ENCODE measurements around the gene TFF1.
A peak's percentile ranks its signal among the peaks of the same experiment; 100 is the strongest.

TFF1 gene

GRCh38 chr21:42340187-42341050 lies 25.9 kb downstream of the TFF1 start:
- peak; percentile 13 for DNase-seq

GRCh38 chr21:42338729-42339715 lies 27.3 kb downstream of the TFF1 start:
- no peak for DNase-seq

DNA sequence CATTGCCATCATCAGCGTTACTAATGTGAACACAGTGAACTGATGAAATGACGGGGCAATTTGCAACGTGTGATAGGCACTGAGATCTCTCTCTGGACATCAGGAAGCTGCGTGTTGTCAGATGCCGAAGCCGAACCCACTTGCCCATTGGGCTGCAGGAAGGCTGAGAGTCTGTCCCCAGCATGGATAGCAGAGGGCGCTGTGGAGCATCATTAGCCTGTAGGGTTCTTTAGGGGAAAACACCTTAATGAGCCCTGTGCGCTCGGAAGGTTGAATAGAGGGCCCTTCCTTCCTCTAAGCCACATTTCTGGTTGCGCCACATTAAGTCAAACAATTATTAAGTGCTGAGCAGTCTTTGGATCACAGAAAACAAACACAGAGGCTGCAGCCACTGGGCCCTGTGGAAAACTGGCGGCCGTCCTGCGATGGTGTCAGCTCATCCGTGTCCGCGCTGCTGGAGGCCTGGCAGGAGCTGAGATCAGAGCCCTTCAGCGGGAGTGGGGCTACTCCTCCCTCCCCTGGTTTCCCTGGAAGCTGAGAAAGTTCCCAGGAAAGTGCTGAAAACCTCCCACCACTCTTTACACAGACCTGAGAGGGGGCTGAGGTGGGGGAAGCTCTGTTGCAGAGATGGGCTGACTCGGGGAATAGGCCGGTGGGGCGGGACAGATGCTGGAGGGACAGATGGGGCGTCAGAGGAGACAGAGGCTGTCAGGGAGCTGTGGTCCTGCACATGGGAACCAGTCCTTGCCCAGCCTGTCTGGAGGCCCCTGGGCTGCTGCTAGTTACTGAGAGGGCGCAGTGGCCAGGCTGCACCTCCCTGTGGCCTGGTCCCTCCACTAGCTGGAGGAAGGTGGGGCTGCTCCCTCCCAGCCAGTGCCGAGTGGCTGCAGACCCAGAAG lies 28.3 kb downstream of the TFF1 start:
- DNase-seq: peak; percentile 77

- no peak for DNase-seq
These were observed 29.1 kb downstream of the TFF1 start for GRCh38 chr21:42337276-42337675.

- DNase-seq: peak; percentile 62
These were observed 30.3 kb downstream of the TFF1 start for GRCh38 chr21:42336054-42336453.

- DNase-seq: no peak
These were observed 33.6 kb downstream of the TFF1 start for GRCh38 chr21:42332557-42333317.

- DNase-seq: no peak
These were observed 34.7 kb downstream of the TFF1 start for GRCh38 chr21:42331660-42332059.

DNA sequence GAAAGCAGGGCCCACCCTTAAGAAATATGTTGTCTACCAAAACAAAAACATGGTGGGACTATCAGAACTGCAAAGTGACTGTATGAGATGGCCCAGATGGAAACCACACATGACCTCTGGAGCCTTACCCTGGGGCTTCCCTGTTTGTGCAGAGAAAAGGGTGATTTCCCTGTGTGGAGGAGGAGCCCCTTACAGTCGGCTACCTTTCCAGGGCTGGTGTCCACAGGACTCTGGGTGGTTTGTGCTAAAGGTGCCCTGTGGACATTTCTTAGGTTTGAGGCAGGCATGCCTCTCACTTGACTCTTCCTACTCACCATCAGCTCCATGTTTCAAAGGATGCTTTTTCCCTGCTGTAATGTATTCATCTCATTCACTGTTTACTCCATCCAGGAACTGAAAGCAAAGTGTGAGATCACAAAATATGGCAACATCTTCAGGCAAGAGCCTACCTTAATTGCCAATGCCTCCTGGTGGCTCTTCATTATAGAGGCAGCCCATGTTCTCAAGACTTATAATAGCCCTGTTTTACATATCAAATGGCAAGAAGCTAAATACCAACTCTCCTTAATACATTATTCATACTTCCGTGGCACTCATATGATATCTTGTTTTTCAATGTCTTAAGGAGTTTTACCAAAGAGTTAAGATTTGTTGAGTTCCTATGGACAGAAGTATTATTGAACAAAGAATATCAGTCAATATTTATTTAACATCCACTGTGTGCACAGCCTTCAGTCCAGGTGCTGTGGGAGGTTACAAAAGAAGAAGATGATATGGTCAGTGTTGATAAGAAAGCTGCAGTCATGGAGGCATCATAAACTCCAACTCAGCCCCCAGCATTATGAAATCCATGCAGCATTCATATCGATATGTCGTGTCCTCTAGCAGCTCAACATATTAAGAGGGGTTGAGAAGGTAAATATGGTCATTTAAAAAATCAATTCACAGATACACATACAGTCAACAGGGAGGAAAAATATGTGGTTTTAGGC lies 35.7 kb downstream of the TFF1 start:
- DNase-seq: no peak

DNA sequence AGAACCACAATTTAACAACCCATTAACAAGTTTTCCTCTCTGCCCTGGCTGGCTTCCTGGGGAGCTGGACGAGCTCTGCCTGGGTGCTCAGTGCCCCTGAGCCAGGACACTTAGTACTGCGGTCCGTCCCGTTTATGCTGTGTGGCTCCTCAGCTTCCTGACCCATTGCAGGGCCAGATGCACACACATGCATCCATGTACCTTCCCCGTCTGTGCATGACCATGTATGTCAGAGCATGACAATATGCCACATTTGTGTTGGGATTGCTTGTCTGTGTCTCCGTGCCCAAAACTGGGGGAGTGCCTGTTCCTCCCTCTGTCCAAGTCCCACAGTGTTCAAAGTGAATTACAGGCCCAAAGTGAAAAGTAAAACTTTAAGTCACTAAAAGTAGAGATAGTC lies 41.4 kb downstream of the TFF1 start:
- DNase-seq: no peak

- DNase-seq: no peak
These were observed 44.5 kb downstream of the TFF1 start for GRCh38 chr21:42321845-42322244.

- no peak for DNase-seq
These were observed 45.1 kb downstream of the TFF1 start for GRCh38 chr21:42321231-42321630.

DNA sequence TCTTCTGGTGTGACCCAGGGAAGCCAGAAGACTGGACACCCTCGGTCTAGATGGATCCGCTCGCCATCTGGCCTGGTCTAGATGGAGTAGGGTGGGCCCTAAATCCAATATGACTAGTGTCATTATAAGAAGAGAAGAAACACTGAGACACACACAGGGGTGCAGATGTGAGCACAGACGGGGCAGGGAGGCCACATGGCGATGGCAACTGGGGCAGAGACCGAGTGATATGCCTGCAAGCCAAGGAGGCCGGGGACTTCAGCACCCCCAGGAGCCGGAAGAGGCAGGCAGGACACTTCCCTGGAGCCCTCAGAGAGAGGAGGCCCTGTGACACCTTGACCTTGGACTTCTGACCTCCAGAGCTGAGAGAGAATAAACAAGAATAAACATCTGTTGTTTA lies 45.5 kb downstream of the TFF1 start:
- no peak for DNase-seq

GRCh38 chr21:42319851-42320572 lies 46.3 kb downstream of the TFF1 start:
- DNase-seq: no peak

DNA sequence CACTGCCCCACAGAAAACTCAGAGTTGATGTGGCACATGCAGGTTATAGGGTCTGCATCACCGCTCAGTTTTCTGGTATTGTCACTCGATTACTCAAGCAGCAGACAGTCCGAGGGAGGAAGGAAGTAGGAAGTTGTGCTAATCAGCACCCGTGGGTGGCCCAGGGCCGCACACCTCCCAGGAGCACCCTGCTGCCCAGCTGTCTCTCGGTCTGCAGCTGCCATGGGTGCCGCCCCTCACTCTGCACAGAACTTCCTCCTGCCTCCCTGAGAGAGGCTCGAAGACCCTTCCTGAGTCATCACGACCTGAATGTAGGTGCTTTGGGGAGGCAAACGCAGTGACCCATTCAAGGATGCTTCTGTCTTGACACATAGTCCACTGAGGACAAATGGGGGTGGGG lies 47.0 kb downstream of the TFF1 start:
- DNase-seq: peak; percentile 14

DNA sequence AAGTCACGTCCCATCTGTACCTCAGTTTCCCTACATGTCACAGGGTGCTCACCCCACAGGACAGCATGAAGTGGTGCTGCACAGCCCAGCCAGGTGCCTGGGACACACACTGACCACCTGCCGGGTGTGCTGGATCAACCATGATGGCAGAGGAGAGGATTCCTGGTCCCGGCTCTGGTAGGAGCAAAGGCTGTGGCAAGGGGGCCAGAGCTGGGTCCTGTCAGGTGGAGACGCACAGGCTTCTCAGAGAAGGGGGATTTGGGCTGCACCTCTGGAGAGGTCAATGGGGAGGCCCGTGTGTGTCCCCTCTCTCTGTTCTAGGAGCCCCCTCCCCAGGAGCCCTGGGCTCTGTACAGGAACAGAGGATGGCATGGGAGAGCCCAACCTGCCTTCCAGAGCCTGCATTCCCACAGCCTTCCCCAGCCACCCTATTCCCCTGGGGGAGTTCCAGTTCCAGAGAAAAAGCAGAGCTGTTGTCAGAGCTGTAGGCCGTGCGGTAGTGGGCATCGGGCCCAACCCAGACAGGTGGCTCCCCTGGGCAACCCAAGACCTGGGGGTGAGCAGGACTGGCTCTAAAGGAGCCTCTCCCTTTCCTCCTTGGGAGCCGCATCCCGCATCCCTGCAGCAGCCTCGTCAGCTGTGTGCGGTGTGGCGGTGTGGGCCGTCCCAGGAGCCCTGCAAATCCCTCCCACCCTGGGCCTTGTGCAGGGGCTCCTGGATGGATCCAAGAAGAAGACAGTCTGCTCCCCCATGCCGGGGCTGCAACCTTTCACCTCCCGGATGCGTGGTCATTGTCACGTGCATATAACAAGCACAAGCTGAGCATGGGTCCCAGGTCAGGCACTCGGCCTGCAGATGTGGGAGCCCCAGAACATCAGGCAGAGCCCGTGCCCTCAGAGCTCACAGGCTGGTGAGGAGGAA lies 48.2 kb downstream of the TFF1 start:
- DNase-seq: no peak

- DNase-seq: peak; percentile 14
These were observed 49.0 kb downstream of the TFF1 start for GRCh38 chr21:42317341-42317741.

DNA sequence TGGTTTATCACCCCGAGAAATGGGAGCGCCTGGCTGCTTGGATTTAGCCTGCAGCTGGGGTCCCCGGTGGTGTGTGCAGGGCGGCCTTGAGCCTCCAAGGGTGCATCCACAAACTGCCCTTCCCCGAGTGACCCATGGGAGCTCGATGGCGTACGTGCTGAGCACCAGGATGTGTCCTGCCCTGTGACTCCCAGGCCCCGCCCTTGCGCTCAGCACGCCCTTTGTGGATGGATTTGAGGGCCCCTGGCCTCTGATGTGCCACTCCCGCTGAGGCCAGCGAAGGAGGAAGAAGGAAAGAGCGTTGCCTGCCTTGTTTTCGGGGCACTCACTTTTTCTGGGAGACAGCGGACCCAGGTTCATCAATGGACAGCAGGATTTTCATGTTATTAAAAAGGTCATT lies 49.4 kb downstream of the TFF1 start:
- no peak for DNase-seq

DNA sequence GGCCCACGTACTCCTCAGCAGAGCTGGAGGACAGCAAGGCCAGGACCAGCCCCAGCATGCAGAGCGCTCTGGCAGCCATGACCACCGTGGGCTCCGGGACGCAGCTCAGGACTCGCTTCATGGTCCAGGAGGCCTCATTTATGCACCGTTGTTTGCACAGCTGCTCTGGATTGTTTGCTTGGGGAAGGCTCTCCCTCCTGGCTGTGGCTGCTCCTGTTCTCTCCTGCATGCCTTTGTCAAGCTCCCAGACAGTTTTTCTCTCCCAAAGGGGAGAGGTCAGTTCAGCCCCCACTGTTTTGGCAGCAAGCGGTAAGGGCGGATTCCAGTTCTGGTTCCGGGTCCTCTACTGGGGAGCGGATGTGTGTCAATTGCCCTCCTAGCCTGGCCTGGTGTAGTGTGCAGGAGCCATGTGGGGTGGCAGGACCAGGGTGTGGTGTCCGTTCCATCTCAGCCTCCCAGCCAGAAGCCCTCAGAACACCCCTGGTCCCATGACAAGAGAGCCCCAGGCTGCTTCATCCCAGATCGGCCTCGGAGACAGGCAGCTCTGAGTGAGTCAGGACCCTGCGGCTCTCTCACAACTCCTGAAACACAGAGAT lies 50.9 kb downstream of the TFF1 start, which contains the start of gene TFF3:
Gene TFF3, minus strand, starts transcription at position 114 of the 596 bp plus-strand sequence. Its CDS starts 35 bp downstream, at position 79.
- DNase-seq: peak; percentile 96

Measured in SHP77 treated with DMSO at 0.1 percent for 48 hours (cell line).